Measurements from ENCODE around the gene ZBTB16.

Gene ZBTB16

GRCh38 chr11:114166362-114166761 lies 106.9 kb downstream of the ZBTB16 start:
- no peak for TF ChIP-seq CTCF (IDR thresholded peaks at IDR 0.05; ENCODE audit: low read depth, low read length)
- H3K4me3 ChIP-seq (replicated peaks in 1 of 2; ENCODE audit: low read depth in 2 of 2, low read length in 2 of 2): peak overlapping the region in 1 of 2 donors; percentile 4
- DNase-seq (ENCODE audit: low read depth in 2 of 2): peak in 1 of 2 donors; percentile 35

GRCh38 chr11:114166897-114167323 lies 107.4 kb downstream of the ZBTB16 start:
- peak overlapping the region in 1 of 2 donors; percentile 4 for H3K4me3 ChIP-seq (replicated peaks in 1 of 2; ENCODE audit: low read depth in 2 of 2, low read length in 2 of 2)
- peak; percentile 95 for DNase-seq (ENCODE audit: low read depth in 2 of 2)
- TF ChIP-seq CTCF (IDR thresholded peaks at IDR 0.05; ENCODE audit: low read depth, low read length): no peak

DNA sequence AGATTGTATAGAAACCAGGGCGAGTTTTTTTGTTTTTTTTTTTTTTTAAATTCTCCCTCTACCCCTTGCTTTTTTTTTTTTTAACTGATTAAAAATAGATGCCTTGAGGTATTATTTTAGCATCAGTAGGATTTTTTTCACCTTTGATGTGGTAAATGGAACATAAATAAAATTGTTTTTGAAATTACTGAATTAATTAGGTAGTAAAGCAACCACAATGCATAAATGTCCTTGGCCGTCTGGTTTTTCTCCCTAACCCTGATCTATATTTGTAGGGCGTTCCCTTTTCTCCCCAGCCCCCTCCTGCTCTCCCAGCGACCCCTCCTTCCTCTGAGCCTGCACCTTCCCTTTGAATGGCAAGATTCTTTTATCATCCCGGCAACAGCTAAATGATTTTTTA lies 107.8 kb downstream of the ZBTB16 start:
- no peak for TF ChIP-seq CTCF (IDR thresholded peaks at IDR 0.05; ENCODE audit: low read depth, low read length)
- no peak for DNase-seq (ENCODE audit: low read depth in 2 of 2)
- no peak overlapping the region for H3K4me3 ChIP-seq (replicated peaks in 1 of 2; ENCODE audit: low read depth in 2 of 2, low read length in 2 of 2)

DNA sequence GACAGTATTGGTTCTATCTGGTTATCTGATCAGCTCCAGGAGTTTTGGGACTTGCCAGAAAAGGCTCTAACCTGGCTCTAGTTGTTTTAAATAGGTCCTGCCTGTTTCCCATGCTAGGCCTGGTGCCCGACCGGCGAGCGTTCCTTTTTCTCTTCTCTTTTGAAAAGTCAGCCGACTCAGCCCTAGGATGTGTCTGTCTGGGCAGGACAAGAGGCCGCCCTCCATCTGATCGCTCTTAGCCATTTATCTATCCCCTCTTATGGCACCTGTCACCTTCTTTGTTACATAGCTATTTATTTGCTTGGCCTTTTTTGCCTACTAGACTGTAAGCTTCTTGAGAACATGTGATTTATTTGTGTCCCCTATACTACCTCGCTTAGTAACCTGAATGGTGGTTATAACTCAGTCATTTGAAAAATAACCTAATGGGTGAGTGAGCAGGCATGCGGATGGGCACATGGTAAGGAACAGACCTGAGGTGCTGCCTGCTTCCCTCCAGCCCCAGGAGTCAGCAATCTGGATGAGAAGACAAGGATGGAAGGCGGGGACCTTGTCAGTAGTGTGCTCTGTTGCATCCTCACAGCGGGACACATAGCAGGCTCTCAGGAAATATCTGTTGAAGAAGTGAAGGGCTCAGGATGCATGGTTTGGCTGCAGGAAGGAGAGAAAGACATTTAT lies 108.4 kb downstream of the ZBTB16 start:
- no peak overlapping the region for H3K4me3 ChIP-seq (replicated peaks in 1 of 2; ENCODE audit: low read depth in 2 of 2, low read length in 2 of 2)
- DNase-seq (ENCODE audit: low read depth in 2 of 2): no peak
- TF ChIP-seq CTCF (IDR thresholded peaks at IDR 0.05; ENCODE audit: low read depth, low read length): no peak

DNA sequence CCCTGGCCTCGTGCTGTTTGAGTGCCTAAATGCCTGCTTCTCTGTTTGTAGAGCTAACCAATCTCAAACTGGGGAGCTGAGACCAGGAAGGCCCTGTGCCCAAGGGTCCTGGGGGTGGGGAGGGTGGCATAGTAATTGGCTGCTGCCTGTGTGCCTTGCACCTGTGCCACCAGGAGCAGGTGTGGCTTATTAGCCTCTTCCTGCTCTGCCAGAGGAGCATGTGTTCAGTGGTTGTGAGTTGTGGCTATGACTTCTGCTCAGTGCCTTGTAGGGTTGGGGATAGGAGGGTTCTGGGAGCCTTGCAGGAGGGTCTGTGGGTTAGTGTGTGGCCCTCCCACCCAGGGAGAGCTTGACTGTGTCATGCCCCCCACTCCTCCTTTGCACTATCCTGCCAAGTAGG lies 109.2 kb downstream of the ZBTB16 start:
- no peak for TF ChIP-seq CTCF (IDR thresholded peaks at IDR 0.05; ENCODE audit: low read depth, low read length)

DNA sequence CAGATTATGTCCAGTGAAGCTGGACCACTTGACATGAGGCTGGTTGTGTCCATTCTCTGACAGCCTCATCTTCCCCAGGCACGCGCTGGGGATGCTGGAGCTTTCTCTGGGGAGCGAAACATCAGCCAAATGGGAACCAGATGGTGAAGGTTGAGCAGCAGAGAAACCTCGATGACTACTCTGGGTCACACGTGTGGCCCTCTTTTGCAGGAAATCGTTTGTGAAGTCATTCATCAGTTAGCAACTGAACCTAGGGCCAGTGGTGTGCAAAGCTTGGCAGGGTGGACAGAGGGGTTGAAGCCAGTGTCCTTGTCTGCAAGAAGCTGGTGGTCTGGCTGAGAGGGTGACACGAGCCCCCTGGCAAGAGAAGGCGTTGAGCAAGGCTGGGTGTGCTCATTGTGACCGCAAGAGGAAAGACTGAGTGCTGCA lies 109.8 kb downstream of the ZBTB16 start:
- DNase-seq (ENCODE audit: low read depth in 2 of 2): peak in 1 of 2 donors; percentile 82
- no peak overlapping the region for H3K4me3 ChIP-seq (replicated peaks in 1 of 2; ENCODE audit: low read depth in 2 of 2, low read length in 2 of 2)
- TF ChIP-seq CTCF (IDR thresholded peaks at IDR 0.05; ENCODE audit: low read depth, low read length): no peak

More for the DNA sequence above, 109.2 kb downstream of the ZBTB16 start:
- DNase-seq (ENCODE audit: low read depth in 2 of 2): no peak
- H3K4me3 ChIP-seq (replicated peaks in 1 of 2; ENCODE audit: low read depth in 2 of 2, low read length in 2 of 2): no peak overlapping the region

DNA sequence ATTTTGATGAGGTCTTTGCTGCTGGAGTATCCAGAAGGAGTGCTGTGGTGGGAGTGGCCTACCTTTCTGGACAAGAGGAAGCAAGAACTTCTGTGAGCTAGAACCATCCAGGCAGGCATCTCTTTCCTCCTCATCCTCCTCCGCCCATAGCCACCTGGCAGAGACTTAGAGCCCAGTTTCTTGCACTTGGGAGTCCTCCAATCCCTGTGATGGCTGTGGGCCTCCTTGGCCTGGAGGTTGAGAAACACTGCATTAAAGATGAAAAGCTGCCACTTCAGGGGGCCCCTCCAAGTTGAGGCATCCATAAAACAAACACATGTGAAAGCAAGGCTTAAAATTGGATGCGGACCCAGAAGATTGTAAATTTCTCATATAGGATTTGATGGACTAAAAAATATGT lies 110.3 kb downstream of the ZBTB16 start:
- no peak overlapping the region for H3K4me3 ChIP-seq (replicated peaks in 1 of 2; ENCODE audit: low read depth in 2 of 2, low read length in 2 of 2)
- TF ChIP-seq CTCF (IDR thresholded peaks at IDR 0.05; ENCODE audit: low read depth, low read length): no peak
- DNase-seq (ENCODE audit: low read depth in 2 of 2): no peak

All from cardiac fibroblast (primary cell).